Thoracic aorta (tissue), 2 donors: ENCODE measurements around the gene GPHN. TPM values are rescaled to one million over a fixed set of nuclear protein-coding genes. Genes with fewer than 3 reads are reported as not detected.

Experiments used
- ATAC-seq: fragments of 150-250 bp; one replicate; pipeline ENCODE4 v1.8.0; 2017; ENCODE audit warnings: low read depth; ENCODE audit not compliant: insufficient number of reproducible peaks, low FRiP score
- DNase-seq: peaks from one replicate; pipeline ENCODE4 v3.0.0-alpha.2; 2020; ENCODE audit warnings: low spot score
- H3K27ac ChIP-seq, 2 donors: fragments of 200-600 bp; sonication (generic); 1 replicate in 1 of 2; 2 replicates in 1 of 2; pipeline ENCODE4 v1.5.1; 2016; ENCODE audit warnings: mild to moderate bottlenecking in 2 of 2, moderate library complexity in 2 of 2
- H3K27me3 ChIP-seq: fragments of 200-600 bp; sonication (generic); replicated peaks from 2 replicates; pipeline ENCODE4 v1.6.0; 2016; ENCODE audit warnings: mild to moderate bottlenecking; ENCODE audit not compliant: insufficient read depth
- H3K36me3 ChIP-seq: fragments of 200-600 bp; sonication (generic); one replicate; pipeline ENCODE4 v1.5.1; 2016
- H3K4me1 ChIP-seq, 2 donors: fragments of 200-600 bp; sonication (generic); 1 replicate in 1 of 2; 2 replicates in 1 of 2; pipeline versions ENCODE4 v1.5.1 to v1.6.0; 2016; ENCODE audit warnings: low read depth in 2 of 2, mild to moderate bottlenecking in 1 of 2; ENCODE audit not compliant: control insufficient read depth in 1 of 2
- H3K4me3 ChIP-seq: fragments of 200-600 bp; sonication (generic); 2 replicates; pipeline ENCODE4 v1.5.1; 2016; ENCODE audit warnings: mild to moderate bottlenecking
- H3K9me3 ChIP-seq: fragments of 200-600 bp; sonication (generic); 2 replicates; pipeline ENCODE4 v1.5.1; 2016
- total RNA-seq, 2 donors: library from RNA; depleted of rRNA; stranded (reverse); fragments of >200 nt; gene quantifications; one replicate each; pipeline versions ENCODE4 v1.1.0 to v1.2.3, GENCODE V29; 2016
- TF ChIP-seq, protein P1 (sequence below): fragments of 200-600 bp; sonication (generic); IDR thresholded peaks from one replicate; pipeline ENCODE4 v1.5.1; 2019; ENCODE audit warnings: antibody characterized with exemption

GPHN gene
- total RNA-seq, 2 donors from 2014 or later: 14.0 to 14.2 TPM

DNA sequence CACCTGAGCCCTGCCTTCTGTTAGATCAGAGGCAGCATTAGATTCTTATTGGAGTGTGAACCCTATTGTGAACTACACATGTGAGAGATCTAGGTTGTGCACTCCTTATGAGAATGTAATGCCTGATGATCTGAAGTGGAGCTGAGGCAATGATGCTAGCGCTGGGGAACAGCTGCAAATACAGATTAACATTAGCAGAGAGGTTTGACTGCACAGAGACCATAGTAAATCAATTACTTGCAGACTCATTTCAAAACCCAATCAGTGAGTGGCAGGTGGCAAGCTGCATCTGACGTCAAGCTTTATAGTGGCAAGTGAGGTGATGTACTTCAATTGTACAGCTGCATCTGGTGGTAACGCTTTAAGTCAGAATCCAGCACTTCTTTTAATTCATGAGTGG, 141.6 kb downstream of the GPHN start:
- Histone ChIP-seq H3K4me3 (no peak overlapping the region), H3K36me3 (no peaks in the 10 kb centered on the region), H3K27ac (no peak overlapping the region), H3K9me3 (no peaks in the 10 kb centered on the region), H3K4me1 (no peaks in the 10 kb centered on the region), H3K27me3 (no peaks in the 10 kb centered on the region)
- no peak for ATAC-seq
- TF ChIP-seq, protein P1, sequence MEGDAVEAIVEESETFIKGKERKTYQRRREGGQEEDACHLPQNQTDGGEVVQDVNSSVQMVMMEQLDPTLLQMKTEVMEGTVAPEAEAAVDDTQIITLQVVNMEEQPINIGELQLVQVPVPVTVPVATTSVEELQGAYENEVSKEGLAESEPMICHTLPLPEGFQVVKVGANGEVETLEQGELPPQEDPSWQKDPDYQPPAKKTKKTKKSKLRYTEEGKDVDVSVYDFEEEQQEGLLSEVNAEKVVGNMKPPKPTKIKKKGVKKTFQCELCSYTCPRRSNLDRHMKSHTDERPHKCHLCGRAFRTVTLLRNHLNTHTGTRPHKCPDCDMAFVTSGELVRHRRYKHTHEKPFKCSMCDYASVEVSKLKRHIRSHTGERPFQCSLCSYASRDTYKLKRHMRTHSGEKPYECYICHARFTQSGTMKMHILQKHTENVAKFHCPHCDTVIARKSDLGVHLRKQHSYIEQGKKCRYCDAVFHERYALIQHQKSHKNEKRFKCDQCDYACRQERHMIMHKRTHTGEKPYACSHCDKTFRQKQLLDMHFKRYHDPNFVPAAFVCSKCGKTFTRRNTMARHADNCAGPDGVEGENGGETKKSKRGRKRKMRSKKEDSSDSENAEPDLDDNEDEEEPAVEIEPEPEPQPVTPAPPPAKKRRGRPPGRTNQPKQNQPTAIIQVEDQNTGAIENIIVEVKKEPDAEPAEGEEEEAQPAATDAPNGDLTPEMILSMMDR: no peak
- DNase-seq: no peak

DNA sequence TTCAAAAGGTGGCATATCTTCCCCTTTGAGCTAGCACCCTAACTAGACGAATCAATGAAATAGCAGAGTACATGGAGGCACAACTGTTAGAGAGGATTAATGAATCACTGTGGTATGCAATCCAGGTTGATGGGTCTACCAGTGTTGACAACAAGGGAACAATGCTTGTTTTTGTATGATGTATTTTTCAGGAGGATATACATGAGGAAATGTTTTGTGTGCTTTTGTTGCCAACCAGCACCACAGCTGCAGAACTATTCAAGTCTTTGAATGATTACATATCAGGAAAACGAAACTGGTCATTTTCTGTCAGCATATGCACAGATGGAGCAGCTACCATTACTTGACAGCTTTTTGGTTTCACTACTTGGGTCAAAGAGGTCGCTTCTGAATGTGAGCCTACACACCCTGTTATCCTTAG, 142.6 kb downstream of the GPHN start:
- no peak overlapping the region for H3K27ac ChIP-seq
- H3K36me3 ChIP-seq: no peaks in the 10 kb centered on the region
- no peak overlapping the region for H3K4me3 ChIP-seq
- DNase-seq (no peak), ATAC-seq (no peak)
- no peaks in the 10 kb centered on the region for H3K4me1 ChIP-seq
- H3K9me3 ChIP-seq: peaks cover 4% of the 10 kb centered on the region
- TF ChIP-seq, protein P1: no peak
- no peaks in the 10 kb centered on the region for H3K27me3 ChIP-seq

DNA sequence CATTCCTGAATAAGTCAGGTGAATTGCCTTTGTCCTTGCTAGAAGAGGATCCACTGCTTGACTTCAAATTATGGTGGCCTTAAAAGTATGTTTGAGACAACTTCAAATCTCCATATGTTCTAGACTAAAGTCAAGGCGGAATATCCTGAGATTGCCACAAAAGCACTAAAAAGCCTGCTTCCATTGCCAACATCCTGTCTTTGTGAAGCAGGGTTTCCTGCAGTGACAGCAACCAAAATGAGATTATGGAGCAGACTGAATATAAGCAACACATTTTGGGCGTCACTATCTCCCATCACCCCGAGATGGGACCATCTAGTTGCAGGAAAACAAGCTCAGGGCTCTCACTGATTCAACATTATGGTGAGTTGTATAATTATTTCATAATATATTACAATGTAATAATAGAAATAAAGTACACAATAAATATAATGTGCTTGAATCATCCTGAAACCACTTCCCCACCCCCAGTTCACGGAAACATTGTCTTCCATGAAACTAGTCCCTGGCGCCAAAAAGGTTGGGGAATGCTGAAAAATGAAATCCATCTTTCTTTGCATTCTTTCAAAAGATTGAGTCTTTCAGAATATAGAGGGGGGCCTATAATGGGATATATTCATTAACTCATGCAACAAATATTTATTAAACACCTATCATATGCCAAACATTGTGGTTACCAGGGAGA, 143.7 kb downstream of the GPHN start:
- Histone ChIP-seq H3K36me3 (no peaks in the 10 kb centered on the region), H3K27me3 (no peaks in the 10 kb centered on the region), H3K9me3 (peaks cover 11% of the 10 kb centered on the region), H3K4me3 (no peak overlapping the region), H3K27ac (no peak overlapping the region), H3K4me1 (no peaks in the 10 kb centered on the region)
- DNase-seq (no peak), ATAC-seq (no peak)
- TF ChIP-seq, protein P1: no peak

DNA sequence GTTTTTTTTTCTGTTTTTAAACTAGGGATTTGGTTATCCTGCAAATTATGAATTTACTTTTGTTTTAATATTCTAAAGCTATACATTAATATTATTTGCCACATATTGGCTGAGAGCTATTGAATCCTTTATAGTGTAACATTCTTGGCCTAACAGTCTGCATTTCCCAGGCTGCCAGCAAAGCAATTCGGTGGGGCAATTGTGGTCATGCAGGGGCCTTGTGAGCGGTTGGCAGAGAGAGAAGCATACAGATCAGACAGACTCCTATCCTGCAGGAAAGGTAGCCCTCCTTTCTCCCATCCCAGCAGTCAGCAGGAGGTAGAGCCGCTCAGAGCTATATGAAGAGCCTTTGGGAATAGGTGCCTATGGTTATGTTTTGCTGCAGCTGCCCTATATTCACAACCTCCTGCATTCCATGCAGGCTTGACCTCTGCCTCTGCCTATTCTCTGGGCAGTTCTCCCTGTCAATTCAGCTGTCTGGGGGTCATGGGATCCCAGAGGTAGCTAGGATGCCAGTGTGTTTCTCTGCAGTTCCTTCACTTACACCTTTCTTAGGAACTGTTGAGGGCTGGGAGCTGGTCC, 144.7 kb downstream of the GPHN start:
- no peaks in the 10 kb centered on the region for H3K27me3 ChIP-seq
- ATAC-seq (no peak), DNase-seq (no peak)
- H3K4me3 ChIP-seq: no peak overlapping the region
- no peaks in the 10 kb centered on the region for H3K4me1 ChIP-seq
- peaks cover 21% of the 10 kb centered on the region for H3K9me3 ChIP-seq
- no peak overlapping the region for H3K27ac ChIP-seq
- no peaks in the 10 kb centered on the region for H3K36me3 ChIP-seq
- TF ChIP-seq, protein P1: no peak

DNA sequence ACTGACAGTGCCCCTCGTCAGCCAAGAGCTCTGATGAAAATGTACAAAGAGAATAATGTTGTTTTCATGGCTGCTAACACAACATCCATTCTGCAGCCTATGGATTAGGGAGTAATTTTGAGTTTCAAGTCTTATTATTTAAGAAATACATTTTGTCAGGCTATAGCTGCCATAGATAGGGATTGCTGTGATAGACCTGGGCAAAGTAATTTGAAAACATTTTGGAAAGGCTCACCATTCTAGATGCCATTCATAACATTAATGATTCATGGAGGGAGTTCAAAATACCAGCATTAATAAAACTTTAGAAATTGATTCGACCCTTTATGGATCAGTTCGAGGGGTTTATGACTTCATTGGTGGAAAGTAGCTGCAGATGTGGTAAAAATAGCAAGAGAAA, 149.8 kb downstream of the GPHN start:
- ATAC-seq: no peak
- Histone ChIP-seq H3K36me3 (no peaks in the 10 kb centered on the region), H3K4me1 (no peaks in the 10 kb centered on the region), H3K27ac (no peak overlapping the region), H3K4me3 (no peak overlapping the region), H3K9me3 (peaks cover 31% of the 10 kb centered on the region), H3K27me3 (no peaks in the 10 kb centered on the region)
- no peak for DNase-seq
- TF ChIP-seq, protein P1: no peak
